Testis (tissue), 3 donors: Measurements from ENCODE around the gene STX16. TPM values are rescaled to one million over a fixed set of nuclear protein-coding genes. Genes with fewer than 3 reads are reported as not detected.

ENCODE experiments used
- DNase-seq: peaks from one replicate; pipeline ENCODE4 v3.0.0-alpha.2; 2019
- H3K27ac ChIP-seq, 2 donors: fragments of 200-600 bp; sonication (generic); one replicate each; pipeline ENCODE4 v1.5.1; 2019
- H3K27me3 ChIP-seq: fragments of 200-600 bp; sonication (generic); one replicate; pipeline ENCODE4 v1.5.1; 2019
- H3K36me3 ChIP-seq: fragments of 200-600 bp; sonication (generic); one replicate; pipeline ENCODE4 v1.5.1; 2017; ENCODE audit warnings: low read depth; ENCODE audit errors: missing control alignments
- H3K4me1 ChIP-seq: fragments of 200-600 bp; sonication (generic); one replicate; pipeline ENCODE4 v1.5.1; 2019
- H3K4me3 ChIP-seq, 2 donors: fragments of 200-600 bp; sonication (generic); one replicate each; pipeline ENCODE4 v1.5.1; 2017 to 2019
- H3K9me3 ChIP-seq: fragments of 200-600 bp; sonication (generic); one replicate; pipeline ENCODE4 v1.5.1; 2017
- POLR2A ChIP-seq: fragments of 450-650 bp; IDR thresholded peaks from one replicate; pipeline ENCODE4 v1.6.1; 2017; ENCODE audit warnings: antibody characterized with exemption, mild to moderate bottlenecking, moderate library complexity
- WGBS, 2 donors: methylation state at CpG; one replicate each; pipeline ENCODE4 v1.1.5; 2018; 5-methylcytosine and 5-hydroxymethylcytosine counted together
- intact Hi-C: fragments of 100-400 bp; cut with DNase I; formaldehyde crosslinking; loops from one replicate; pipeline ENCODE4 v1.15.1; 2023; ENCODE audit warnings: low total_unique reads
- polyA plus RNA-seq: library from polyadenylated mRNA; stranded (reverse); fragments of 350-450 nt; fragmentation: Illumina TruSeq; extraction: RNeasy Lipid Tissue Mini Kit (QIAGEN cat#74804); gene quantifications from one replicate; pipeline ENCODE4 v1.2.3, GENCODE V29; 2014; ENCODE audit warnings: low read depth, low replicate concordance; ENCODE audit not compliant: insufficient read depth
- total RNA-seq, 2 donors: library from RNA; depleted of rRNA; stranded (reverse); fragments of >200 nt; gene quantifications; one replicate each; pipeline ENCODE4 v1.2.3, GENCODE V29; 2016
- TF ChIP-seq, protein P1 (sequence below), 3 experiments: fragments of 450-650 bp in 2 of 3; fragments of 200-600 bp in 1 of 3; sonication (generic) in 1 of 3; IDR thresholded peaks; one replicate each; pipeline ENCODE4 v1.5.1; 2016 to 2019; ENCODE audit warnings: antibody characterized with exemption in 3 of 3, mild to moderate bottlenecking in 2 of 3, moderate library complexity in 1 of 3

The STX16 gene
- total and polyA plus RNA-seq, 3 donors from 2014 or later: 79.3 to 124 (median 107) TPM

DNA sequence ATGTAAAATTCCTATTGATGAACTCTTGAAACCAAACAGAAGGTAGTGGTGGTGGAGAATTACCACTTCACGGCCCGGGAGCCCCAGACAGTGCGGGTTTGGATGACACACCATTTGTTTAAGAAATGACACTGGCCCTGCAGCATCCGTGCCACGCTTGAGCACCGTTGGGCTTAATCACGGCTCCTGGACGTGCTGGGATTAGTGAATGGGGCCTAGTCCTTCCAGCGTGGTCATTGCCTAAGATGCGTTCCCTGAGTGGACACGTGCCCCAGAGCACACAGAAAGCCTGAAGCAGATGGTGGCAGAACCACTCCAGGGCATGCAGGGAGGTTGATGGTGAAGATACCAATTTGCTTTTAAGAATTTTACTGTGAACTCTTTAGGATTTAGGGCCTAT is 14.5 kb downstream of the STX16 start:
- DNase-seq: no peak
- no peak overlapping the region for H3K4me3 ChIP-seq
- no peaks in the 10 kb centered on the region for H3K27me3 ChIP-seq
- WGBS, 2 donors: 76 to 82% methylated on average over 10 to 11 of the region's 11 CpGs
- no peaks in the 10 kb centered on the region for H3K9me3 ChIP-seq
- intact Hi-C loops: no loop called here
- no peak overlapping the region for H3K27ac ChIP-seq
- no peaks in the 10 kb centered on the region for H3K36me3 ChIP-seq
- TF ChIP-seq, protein P1, sequence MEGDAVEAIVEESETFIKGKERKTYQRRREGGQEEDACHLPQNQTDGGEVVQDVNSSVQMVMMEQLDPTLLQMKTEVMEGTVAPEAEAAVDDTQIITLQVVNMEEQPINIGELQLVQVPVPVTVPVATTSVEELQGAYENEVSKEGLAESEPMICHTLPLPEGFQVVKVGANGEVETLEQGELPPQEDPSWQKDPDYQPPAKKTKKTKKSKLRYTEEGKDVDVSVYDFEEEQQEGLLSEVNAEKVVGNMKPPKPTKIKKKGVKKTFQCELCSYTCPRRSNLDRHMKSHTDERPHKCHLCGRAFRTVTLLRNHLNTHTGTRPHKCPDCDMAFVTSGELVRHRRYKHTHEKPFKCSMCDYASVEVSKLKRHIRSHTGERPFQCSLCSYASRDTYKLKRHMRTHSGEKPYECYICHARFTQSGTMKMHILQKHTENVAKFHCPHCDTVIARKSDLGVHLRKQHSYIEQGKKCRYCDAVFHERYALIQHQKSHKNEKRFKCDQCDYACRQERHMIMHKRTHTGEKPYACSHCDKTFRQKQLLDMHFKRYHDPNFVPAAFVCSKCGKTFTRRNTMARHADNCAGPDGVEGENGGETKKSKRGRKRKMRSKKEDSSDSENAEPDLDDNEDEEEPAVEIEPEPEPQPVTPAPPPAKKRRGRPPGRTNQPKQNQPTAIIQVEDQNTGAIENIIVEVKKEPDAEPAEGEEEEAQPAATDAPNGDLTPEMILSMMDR (IDR thresholded peaks at IDR 0.05): no peak
- no peaks in the 10 kb centered on the region for H3K4me1 ChIP-seq

DNA sequence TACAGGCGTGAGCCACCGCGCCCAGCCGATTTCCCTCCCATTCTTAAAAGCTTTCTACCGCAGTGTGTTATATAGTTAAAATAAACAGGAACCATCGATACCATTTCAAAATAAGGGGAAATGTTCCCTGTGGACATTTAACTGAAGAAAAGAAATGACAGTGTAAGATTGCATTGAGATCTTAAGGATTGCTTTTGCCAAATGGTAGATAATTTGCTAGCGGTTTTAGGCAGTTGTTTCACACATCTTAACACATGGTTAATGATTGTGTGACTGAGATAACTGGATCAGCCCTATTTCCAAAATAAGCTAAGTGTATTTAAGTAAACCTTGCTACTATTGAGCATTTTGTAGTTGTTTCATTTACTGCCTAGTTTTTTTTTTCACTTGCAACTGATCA is 15.6 kb downstream of the STX16 start:
- Histone ChIP-seq H3K36me3 (no peaks in the 10 kb centered on the region), H3K27ac (no peak overlapping the region), H3K4me3 (no peak overlapping the region), H3K4me1 (no peaks in the 10 kb centered on the region), H3K27me3 (no peaks in the 10 kb centered on the region), H3K9me3 (no peaks in the 10 kb centered on the region)
- 94 to 95% methylated on average over 7 of the region's 7 CpGs for WGBS, 2 donors
- DNase-seq: no peak
- intact Hi-C loops: no loop called here
- no peak for TF ChIP-seq POLR2A
- TF ChIP-seq, protein P1 (IDR thresholded peaks at IDR 0.05): no peak

DNA sequence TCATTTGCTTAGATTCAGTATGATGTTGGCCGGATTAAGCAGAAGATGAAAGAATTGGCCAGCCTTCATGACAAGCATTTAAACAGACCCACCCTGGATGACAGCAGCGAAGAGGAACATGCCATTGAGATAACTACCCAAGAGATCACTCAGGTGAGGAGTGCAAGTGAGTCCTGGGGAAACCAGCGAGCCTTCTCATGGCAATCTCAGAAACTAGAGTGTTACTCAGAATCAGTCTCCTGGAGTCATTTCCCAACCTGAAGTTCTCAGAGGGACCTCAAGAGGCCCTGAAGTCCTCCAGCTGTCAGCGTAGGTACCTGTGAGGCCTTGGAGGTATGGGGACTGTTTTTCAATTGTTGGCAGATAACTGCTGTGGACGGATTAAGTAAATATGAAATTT is 16.9 kb downstream of the STX16 start:
- H3K27me3 ChIP-seq: no peaks in the 10 kb centered on the region
- H3K4me3 ChIP-seq: no peak overlapping the region
- H3K9me3 ChIP-seq: no peaks in the 10 kb centered on the region
- H3K4me1 ChIP-seq: no peaks in the 10 kb centered on the region
- no peak for DNase-seq
- no peak overlapping the region for H3K27ac ChIP-seq
- no peak for TF ChIP-seq POLR2A
- TF ChIP-seq, protein P1 (IDR thresholded peaks at IDR 0.05): no peak
- 85 to 96% methylated on average over 5 of the region's 5 CpGs for WGBS, 2 donors
- intact Hi-C loops: no loop called here
- no peaks in the 10 kb centered on the region for H3K36me3 ChIP-seq

DNA sequence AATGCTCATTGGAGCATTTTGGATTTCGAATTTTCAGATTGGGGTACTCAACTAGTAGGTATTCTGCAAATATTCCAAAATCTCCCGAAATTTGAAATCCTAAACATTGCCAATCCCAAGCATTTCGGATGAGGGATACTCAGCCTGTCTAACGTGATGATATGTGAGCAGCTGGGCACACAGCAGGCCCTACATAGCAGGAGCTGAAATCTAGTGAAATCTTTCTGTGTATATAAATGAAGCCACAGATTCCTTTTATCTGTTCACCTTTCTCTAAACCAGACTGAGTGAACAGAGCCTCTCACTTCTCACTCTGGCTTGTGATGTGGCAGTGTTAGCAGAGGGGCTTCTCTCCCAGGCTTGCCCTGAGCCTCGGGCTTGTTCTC is 17.8 kb downstream of the STX16 start:
- no peak overlapping the region for H3K4me3 ChIP-seq
- no peak for DNase-seq
- H3K27me3 ChIP-seq: no peaks in the 10 kb centered on the region
- WGBS, 2 donors: 82 to 87% methylated on average over 5 of the region's 5 CpGs
- no peaks in the 10 kb centered on the region for H3K36me3 ChIP-seq
- H3K4me1 ChIP-seq: no peaks in the 10 kb centered on the region
- no peaks in the 10 kb centered on the region for H3K9me3 ChIP-seq
- no peak for TF ChIP-seq POLR2A
- TF ChIP-seq, protein P1 (IDR thresholded peaks at IDR 0.05): no peak
- intact Hi-C loops: no loop called here
- H3K27ac ChIP-seq: no peak overlapping the region

DNA sequence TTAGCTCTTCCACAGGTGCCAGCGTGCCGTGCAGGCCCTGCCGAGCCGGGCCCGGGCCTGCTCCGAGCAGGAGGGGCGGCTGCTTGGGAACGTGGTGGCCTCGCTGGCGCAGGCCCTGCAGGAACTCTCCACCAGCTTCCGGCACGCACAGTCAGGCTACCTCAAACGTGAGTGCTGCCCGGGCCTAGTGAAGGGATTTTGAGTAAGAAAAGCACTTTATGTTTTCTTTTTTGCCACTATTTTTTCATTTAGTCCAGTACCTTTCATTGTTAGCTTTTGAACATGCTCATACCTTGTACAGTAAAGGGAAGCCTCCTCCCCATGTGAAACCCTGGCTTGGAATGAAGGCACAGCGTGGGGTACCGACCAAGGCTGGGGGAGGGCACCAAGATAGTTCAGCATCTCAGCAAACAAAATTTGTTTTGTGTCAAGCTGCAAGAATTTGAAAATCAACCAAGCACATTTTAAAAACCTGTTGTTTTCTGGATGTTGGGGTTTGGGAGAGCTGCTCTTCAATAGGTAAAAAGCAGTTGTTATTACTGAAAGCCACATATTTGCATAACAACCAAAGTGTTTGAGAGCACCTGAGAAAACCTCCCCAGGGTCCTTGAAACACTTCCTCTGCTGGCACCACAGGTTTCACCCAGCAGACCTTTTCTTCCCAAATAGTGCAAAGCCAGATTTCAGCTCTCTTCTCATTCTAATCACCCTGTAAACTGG is 18.4 kb downstream of the STX16 start:
- H3K9me3 ChIP-seq: no peaks in the 10 kb centered on the region
- H3K27ac ChIP-seq: no peak overlapping the region
- H3K27me3 ChIP-seq: no peaks in the 10 kb centered on the region
- no peak for DNase-seq
- H3K4me1 ChIP-seq: no peaks in the 10 kb centered on the region
- intact Hi-C loops: no loop called here
- no peak overlapping the region for H3K4me3 ChIP-seq
- H3K36me3 ChIP-seq: no peaks in the 10 kb centered on the region
- WGBS, 2 donors: 69 to 84% methylated on average over 11 to 16 of the region's 16 CpGs
- TF ChIP-seq, protein P1 (IDR thresholded peaks at IDR 0.05): no peak
